GM19397 (cell line): ENCODE data around the gene LMX1B.
"Not testable (repeated sequence)": the region's sequence is repeated elsewhere in the genome, so short reads cannot be mapped to it uniquely, and the experiment has no call there.

ENCODE experiments used
- ATAC-seq: cut with Tn5 transposase; IDR thresholded peaks from one replicate; pipeline ENCODE4 v1.9.1; 2021; ENCODE audit warnings: mild to moderate bottlenecking, moderate library complexity; ENCODE audit not compliant: unreplicated experiment

LMX1B gene

GRCh38 chr9:126705767-126706697 is 92.3 kb downstream of the LMX1B start:
- no peak for ATAC-seq

GRCh38 chr9:126706698-126707053 is 92.9 kb downstream of the LMX1B start:
- no peak for ATAC-seq

GRCh38 chr9:126707083-126707482 is 93.4 kb downstream of the LMX1B start:
- no peak for ATAC-seq

GRCh38 chr9:126707712-126708111 is 94.0 kb downstream of the LMX1B start:
- ATAC-seq = not testable (repeated sequence)

GRCh38 chr9:126708178-126708577 is 94.5 kb downstream of the LMX1B start:
- no peak for ATAC-seq

- ATAC-seq = no peak
Observed at GRCh38 chr9:126709241-126709640, 95.5 kb downstream of the LMX1B start.

- no peak for ATAC-seq
Observed at GRCh38 chr9:126715382-126715781, 101.7 kb downstream of the LMX1B start.

- ATAC-seq = not testable (repeated sequence)
Observed at GRCh38 chr9:126717441-126717840, 103.7 kb downstream of the LMX1B start.

- no peak for ATAC-seq
Observed at GRCh38 chr9:126719618-126720031, 105.9 kb downstream of the LMX1B start.

GRCh38 chr9:126720036-126720435 is 106.3 kb downstream of the LMX1B start:
- no peak for ATAC-seq

GRCh38 chr9:126720661-126721563 is 107.2 kb downstream of the LMX1B start:
- ATAC-seq = no peak

GRCh38 chr9:126721564-126721981 is 107.8 kb downstream of the LMX1B start:
- no peak for ATAC-seq

GRCh38 chr9:126722252-126722921 is 108.7 kb downstream of the LMX1B start:
- peak; percentile 73 for ATAC-seq

- ATAC-seq = peak; percentile 34
Observed at GRCh38 chr9:126722922-126723806, 109.4 kb downstream of the LMX1B start.

GRCh38 chr9:126723807-126724172 is 110.1 kb downstream of the LMX1B start:
- ATAC-seq = no peak

GRCh38 chr9:126724226-126724625 is 110.5 kb downstream of the LMX1B start:
- ATAC-seq = no peak

GRCh38 chr9:126725485-126725884 is 111.8 kb downstream of the LMX1B start:
- ATAC-seq = not testable (repeated sequence)

- not testable (repeated sequence) for ATAC-seq
Observed at GRCh38 chr9:126728210-126728609, 114.5 kb downstream of the LMX1B start.

- not testable (repeated sequence) for ATAC-seq
Observed at GRCh38 chr9:126730592-126730991, 116.9 kb downstream of the LMX1B start.

- ATAC-seq = no peak
Observed at GRCh38 chr9:126733005-126733404, 119.3 kb downstream of the LMX1B start.
